IMR-90 (cell line): ENCODE data around the gene EPB41L4A. TPM values are rescaled to one million over a fixed set of nuclear protein-coding genes. Genes with fewer than 3 reads are reported as not detected.

Source experiments
- ATAC-seq: fragments of 200-7000 bp; cut with Tn5 transposase; 2 replicates; pipeline ENCODE4 v1.9.1; 2020; ENCODE audit warnings: low read depth, mild to moderate bottlenecking, moderate library complexity
- BruUV-seq: library from RNA; stranded (reverse); fragments of 400-500 nt; replicated peaks from 2 replicates; lab custom pipeline; 2021; lab: Mats Ljungman, UMichigan
- CTCF ChIA-PET: fragments of 300-600 bp; formaldehyde crosslinking; extraction: SDS; loops from one replicate; lab custom pipeline; 2021; ENCODE audit warnings: antibody characterized with exemption; lab: Yijun Ruan, JAX
- POLR2A ChIA-PET: fragments of 300-600 bp; sonication (Branson Sonifier 250); formaldehyde crosslinking; loops from one replicate; lab custom pipeline; 2022; ENCODE audit warnings: antibody characterized with exemption; ENCODE audit not compliant: unreplicated experiment; lab: Charles Lee
- DNase-seq: peaks from one replicate; pipeline ENCODE4 v3.0.0; 2013
- H2AFZ ChIP-seq: replicated peaks from 2 replicates; pipeline ENCODE3; 2013; ENCODE audit warnings: low read length, mild to moderate bottlenecking; ENCODE audit not compliant: poor library complexity
- H2AK5ac ChIP-seq: 2 replicates; pipeline ENCODE4 v1.6.1; 2013; ENCODE audit warnings: low read depth, low read length, inconsistent platforms
- H2AK9ac ChIP-seq: replicated peaks from 2 replicates; pipeline ENCODE3; 2013; ENCODE audit warnings: mild to moderate bottlenecking, low read depth, low read length, moderate library complexity; ENCODE audit not compliant: poor library complexity
- H2BK120ac ChIP-seq: 2 replicates; pipeline ENCODE4 v1.6.1; 2013; ENCODE audit warnings: low read depth, low read length, inconsistent platforms
- H2BK15ac ChIP-seq: 3 replicates; pipeline ENCODE4 v1.6.1; 2013; ENCODE audit warnings: low read depth, low read length, inconsistent platforms
- H2BK20ac ChIP-seq: 2 replicates; pipeline ENCODE4 v1.6.1; 2013; ENCODE audit warnings: low read depth, mild to moderate bottlenecking, inconsistent platforms, low read length, moderate library complexity
- H2BK5ac ChIP-seq: 2 replicates; pipeline ENCODE4 v1.6.1; 2013; ENCODE audit warnings: mild to moderate bottlenecking, low read depth, low read length, inconsistent platforms; ENCODE audit not compliant: poor library complexity, severe bottlenecking
- H3K14ac ChIP-seq: replicated peaks from 2 replicates; pipeline ENCODE4 v1.6.1; 2013; ENCODE audit warnings: low read depth, low read length, inconsistent platforms
- H3K18ac ChIP-seq: 2 replicates; pipeline ENCODE4 v1.6.1; 2013; ENCODE audit warnings: low read depth, low read length, control low read depth
- H3K23ac ChIP-seq: 2 replicates; pipeline ENCODE4 v1.6.1; 2013; ENCODE audit warnings: low read depth, low read length, inconsistent platforms
- H3K27ac ChIP-seq: 2 replicates; pipeline ENCODE4 v1.5.1; 2013; ENCODE audit warnings: mild to moderate bottlenecking, control low read depth, low read length; ENCODE audit not compliant: insufficient read depth
- H3K27me3 ChIP-seq: 2 replicates; pipeline ENCODE4 v1.6.1; 2013; ENCODE audit warnings: low read length; ENCODE audit not compliant: control insufficient read depth, insufficient read depth
- H3K36me3 ChIP-seq: 2 replicates; pipeline ENCODE4 v1.6.1; 2013; ENCODE audit warnings: low read length, mixed read lengths; ENCODE audit not compliant: control insufficient read depth, insufficient read depth
- H3K4ac ChIP-seq: 2 replicates; pipeline ENCODE4 v1.6.1; 2013; ENCODE audit warnings: low read depth, low read length, inconsistent platforms
- H3K4me1 ChIP-seq: 2 replicates; pipeline ENCODE4 v1.6.1; 2013; ENCODE audit warnings: low read length, mixed read lengths; ENCODE audit not compliant: control insufficient read depth, insufficient read depth
- H3K4me2 ChIP-seq: 2 replicates; pipeline ENCODE4 v1.6.1; 2013; ENCODE audit warnings: low read depth, mild to moderate bottlenecking, control low read depth, low read length, moderate library complexity
- H3K4me3 ChIP-seq: 2 replicates; pipeline ENCODE4 v1.5.1; 2013; ENCODE audit warnings: low read depth, mild to moderate bottlenecking, control low read depth, low read length, moderate library complexity; ENCODE audit not compliant: insufficient read depth
- H3K56ac ChIP-seq: 2 replicates; pipeline ENCODE4 v1.6.1; 2013; ENCODE audit warnings: low read length, inconsistent platforms; ENCODE audit not compliant: insufficient read depth; ENCODE audit errors: extremely low read depth
- H3K79me1 ChIP-seq, 2 experiments: 2 replicates each; pipeline ENCODE4 v1.6.1; 2013; ENCODE audit warnings: low read length in 2 of 2, inconsistent platforms in 1 of 2, low read depth in 1 of 2
- H3K9ac ChIP-seq: 2 replicates; pipeline ENCODE4 v1.6.1; 2013; ENCODE audit warnings: low read depth, low read length, control low read depth
- H3K9me1 ChIP-seq: 2 replicates; pipeline ENCODE4 v1.6.1; 2013; ENCODE audit warnings: low read length, inconsistent platforms; ENCODE audit not compliant: insufficient read depth
- H3K9me3 ChIP-seq: 2 replicates; pipeline ENCODE4 v1.6.1; 2013; ENCODE audit warnings: low read length; ENCODE audit not compliant: control insufficient read depth, insufficient read depth
- H4K20me1 ChIP-seq: 2 replicates; pipeline ENCODE4 v1.6.1; 2013; ENCODE audit warnings: low read length, inconsistent platforms; ENCODE audit not compliant: insufficient read depth
- H4K5ac ChIP-seq: 2 replicates; pipeline ENCODE4 v1.6.1; 2013; ENCODE audit warnings: mild to moderate bottlenecking, low read depth, low read length, control low read depth
- H4K8ac ChIP-seq, 2 experiments: 2 replicates each; pipeline ENCODE4 v1.6.1; 2013; ENCODE audit warnings: low read depth in 2 of 2, low read length in 2 of 2, control low read depth in 1 of 2, inconsistent platforms in 1 of 2
- H4K91ac ChIP-seq: 2 replicates; pipeline ENCODE4 v1.6.1; 2013; ENCODE audit warnings: low read depth, low read length, inconsistent platforms; ENCODE audit not compliant: insufficient read depth
- BHLHE40 ChIP-seq: fragments of 150-350 bp; IDR thresholded peaks from 2 replicates; pipeline ENCODE4 v1.6.1; 2016; ENCODE audit warnings: mild to moderate bottlenecking, low read depth, low read length
- CEBPB ChIP-seq: IDR thresholded peaks from 2 replicates; pipeline ENCODE4 v1.6.1; 2012; ENCODE audit warnings: low read depth, low read length, improper control_type of control experiment
- CHD1 ChIP-seq: IDR thresholded peaks from 2 replicates; pipeline ENCODE4 v1.6.1; 2012; ENCODE audit warnings: low read depth, low read length, improper control_type of control experiment
- CTCF ChIP-seq: conservative IDR thresholded peaks from 2 replicates; pipeline ENCODE4 v1.5.1; 2012; ENCODE audit warnings: mild to moderate bottlenecking, low read depth, low read length, improper control_type of control experiment
- ELK1 ChIP-seq: fragments of 150-350 bp; IDR thresholded peaks from 2 replicates; pipeline ENCODE4 v1.6.1; 2016; ENCODE audit warnings: low read depth, mild to moderate bottlenecking, low read length, moderate library complexity, borderline replicate concordance
- FOS ChIP-seq: fragments of 150-350 bp; IDR thresholded peaks from 2 replicates; pipeline ENCODE4 v1.6.1; 2016; ENCODE audit warnings: low read depth, low read length
- MAFK ChIP-seq: IDR thresholded peaks from 2 replicates; pipeline ENCODE4 v1.6.1; 2012; ENCODE audit warnings: low read depth, low read length, improper control_type of control experiment
- MAZ ChIP-seq: IDR thresholded peaks from 2 replicates; pipeline ENCODE4 v1.6.1; 2012; ENCODE audit warnings: low read depth, mild to moderate bottlenecking, low read length, improper control_type of control experiment, moderate library complexity, borderline replicate concordance
- MXI1 ChIP-seq: IDR thresholded peaks from 2 replicates; pipeline ENCODE4 v1.6.1; 2012; ENCODE audit warnings: low read depth, mild to moderate bottlenecking, low read length, moderate library complexity, borderline replicate concordance
- NFE2L2 ChIP-seq: fragments of 150-350 bp; IDR thresholded peaks from 2 replicates; pipeline ENCODE4 v1.6.1; 2016; ENCODE audit warnings: low read depth, mild to moderate bottlenecking, low read length
- POLR2A ChIP-seq: IDR thresholded peaks from 2 replicates; pipeline ENCODE4 v1.6.1; 2012; ENCODE audit warnings: mild to moderate bottlenecking, low read depth, low read length
- RAD21 ChIP-seq: IDR thresholded peaks from 2 replicates; pipeline ENCODE4 v1.6.1; 2012; ENCODE audit warnings: low read length, improper control_type of control experiment
- RCOR1 ChIP-seq: IDR thresholded peaks from 2 replicates; pipeline ENCODE4 v1.6.1; 2012; ENCODE audit warnings: mild to moderate bottlenecking, low read length, improper control_type of control experiment; ENCODE audit not compliant: insufficient replicate concordance
- RFX5 ChIP-seq: IDR thresholded peaks from 2 replicates; pipeline ENCODE4 v1.8.0; 2012; ENCODE audit warnings: low read depth, mild to moderate bottlenecking, low read length, moderate library complexity
- SMC3 ChIP-seq: fragments of 150-350 bp; IDR thresholded peaks from 2 replicates; pipeline ENCODE4 v1.6.1; 2016; ENCODE audit warnings: low read depth, mild to moderate bottlenecking, antibody characterized with exemption, low read length, moderate library complexity
- USF2 ChIP-seq: fragments of 150-350 bp; IDR thresholded peaks from 2 replicates; pipeline ENCODE4 v1.6.1; 2017; ENCODE audit warnings: mild to moderate bottlenecking, antibody characterized with exemption, low read length, low read depth
- WGBS, 2 experiments: methylation state at CpG; one replicate each; pipeline versions ENCODE4 v1.1.5 to v1.1.7; 2013; ENCODE audit warnings: missing lambda C conversion rate in 2 of 2; ENCODE audit not compliant: insufficient read length in 1 of 2; ENCODE audit errors: extremely low coverage in 2 of 2; 5-methylcytosine and 5-hydroxymethylcytosine counted together
- dilution Hi-C: fragments of 300-500 bp; cut with HindIII; formaldehyde crosslinking; loops from one replicate; pipeline ENCODE4 v1.14.3; 2018; ENCODE audit warnings: low sequenced_read_pairs; ENCODE audit not compliant: unreplicated experiment
- in situ Hi-C: fragments of 300-500 bp; cut with MboI; formaldehyde crosslinking; loops from 3 replicates; pipeline ENCODE4 v1.14.3; 2019; ENCODE audit warnings: low sequenced_read_pairs, inconsistent platforms, mixed read lengths
- intact Hi-C: fragments of 100-400 bp; cut with micrococcal nuclease; formaldehyde crosslinking; loops from 2 replicates; pipeline ENCODE4 v1.10.0; 2022
- polyA plus RNA-seq, 3 experiments: library from polyadenylated mRNA; depleted of rRNA; stranded (reverse); fragments of >200 nt; gene quantifications; 2 replicates each; pipeline ENCODE4 v1.2.3, GENCODE V29; 2012; ENCODE audit warnings: low replicate concordance in 1 of 3
- total RNA-seq: library from RNA; depleted of rRNA; stranded (reverse); fragments of >200 nt; gene quantifications from 2 replicates; pipeline ENCODE4 v1.2.3, GENCODE V29; 2012

EPB41L4A gene
- total and polyA plus RNA-seq, 2 of the 4 experiments (the other 2 are of a cell fraction) = under 0.01 to 0.02 TPM

- Histone ChIP-seq H3K4me3 (no peak overlapping the region), H4K5ac (no peak overlapping the region), H4K91ac (no peak overlapping the region), H3K14ac (no peak overlapping the region), H3K36me3 (no peaks in the 10 kb centered on the region), H2BK120ac (no peak overlapping the region), H3K27me3 (no peaks in the 10 kb centered on the region; the same call in 1 of the 2 replicates), H3K18ac (no peak overlapping the region), H3K4me1 (no peaks in the 10 kb centered on the region), H2AFZ (no peak overlapping the region), H2BK15ac (no peak overlapping the region), H3K56ac (no peak overlapping the region), H3K9me1 (no peaks in the 10 kb centered on the region), H2BK20ac (no peak overlapping the region), H3K9ac (no peak overlapping the region), H3K23ac (no peak overlapping the region), H2AK9ac (no peak overlapping the region), H3K4ac (no peak overlapping the region), H2AK5ac (no peak overlapping the region), H2BK5ac (no peak overlapping the region), H3K79me1 (no peaks in the 10 kb centered on the region), H3K27ac (no peak overlapping the region), H4K8ac (no peak overlapping the region), H4K20me1 (no peaks in the 10 kb centered on the region), H3K4me2 (no peak overlapping the region), H3K9me3 (no peaks in the 10 kb centered on the region)
- dilution Hi-C loops = no loop called here
- no TSS peak for BruUV-seq
- ATAC-seq = no peak
- WGBS, 2 experiments = 10% methylated on average over 2 of the region's 5 CpGs; no CpG with 5 or more reads in 1 of the 2 experiments
- TF ChIP-seq POLR2A (no peak), SMC3 (no peak), ELK1 (no peak), NFE2L2 (no peak), FOS (no peak), CHD1 (no peak), MAZ (no peak), RFX5 (no peak), RAD21 (no peak), MXI1 (no peak), MAFK (no peak), BHLHE40 (no peak), CEBPB (no peak), USF2 (no peak), CTCF (no peak), RCOR1 (no peak)
- CTCF ChIA-PET = no interaction called here
- DNase-seq = no peak
- POLR2A ChIA-PET = no interaction called here
- in situ Hi-C loops = no loop called here
- intact Hi-C loops = no loop called here
Observed at GRCh38 chr5:112333331-112333781, 85.7 kb downstream of the EPB41L4A start.
